Stomach (tissue), 9 donors: Measurements from ENCODE around the gene CAPN14. TPM values are rescaled to one million over a fixed set of nuclear protein-coding genes. Genes with fewer than 3 reads are reported as not detected.
A peak's percentile ranks its signal among the peaks of the same experiment; 100 is the strongest.

Experiments
- DNase-seq, 2 donors: peaks; one replicate each; pipeline versions ENCODE4 v3.0.0 to v3.0.0-alpha.2; 2013 to 2019
- H3K27ac ChIP-seq, 5 donors: fragments of 200-600 bp in 4 of 5; sonication (generic) in 4 of 5; one replicate each; pipeline ENCODE4 v1.5.1; 2013 to 2019; ENCODE audit warnings: mild to moderate bottlenecking in 1 of 5, moderate library complexity in 1 of 5
- H3K27me3 ChIP-seq, 3 donors: fragments of 200-600 bp; sonication (generic); one replicate each; pipeline ENCODE4 v1.5.1; 2017 to 2019; ENCODE audit warnings: mixed run types in 1 of 3
- H3K36me3 ChIP-seq, 4 donors: fragments of 200-600 bp; sonication (generic); 1 replicate in 3 of 4; 2 replicates in 1 of 4; pipeline ENCODE4 v1.5.1; 2016 to 2019
- H3K4me1 ChIP-seq, 4 donors: fragments of 200-600 bp; sonication (generic); one replicate each; pipeline ENCODE4 v1.5.1; 2016 to 2019
- H3K4me3 ChIP-seq, 4 donors: fragments of 200-600 bp; sonication (generic) in 3 of 4; one replicate each; pipeline ENCODE4 v1.5.1; 2016 to 2019; ENCODE audit warnings: mild to moderate bottlenecking in 1 of 4
- H3K9me3 ChIP-seq, 4 donors: fragments of 200-600 bp; sonication (generic); one replicate each; pipeline ENCODE4 v1.5.1; 2016 to 2019
- CTCF ChIP-seq, 7 experiments: fragments of 450-650 bp in 4 of 7; fragments of 200-600 bp in 3 of 7; sonication (generic) in 3 of 7; IDR thresholded peaks; one replicate each; pipeline ENCODE4 v1.5.1; 2016 to 2019; ENCODE audit warnings: antibody characterized with exemption in 7 of 7, control low read depth in 2 of 7, mild to moderate bottlenecking in 1 of 7
- EP300 ChIP-seq: sonication (generic); formaldehyde crosslinking; IDR thresholded peaks from one replicate; pipeline ENCODE4 v1.6.1; 2017; ENCODE audit warnings: antibody characterized with exemption
- POLR2A ChIP-seq, 4 donors: fragments of 450-650 bp; IDR thresholded peaks; one replicate each; pipeline ENCODE4 v1.6.1; 2016; ENCODE audit warnings: antibody characterized with exemption in 4 of 4, control low read depth in 2 of 4, mild to moderate bottlenecking in 1 of 4, moderate library complexity in 1 of 4
- POLR2AphosphoS5 ChIP-seq, 3 donors: sonication (generic); formaldehyde crosslinking; IDR thresholded peaks; one replicate each; pipeline ENCODE4 v1.6.1; 2016; ENCODE audit warnings: antibody characterized with exemption in 3 of 3
- WGBS, 5 donors: extraction: QIAGEN DNeasy Blood & Tissue Kit in 3 of 5; methylation state at CpG; one replicate each; pipeline versions ENCODE4 v1.1.5 to v1.1.7; 2013 to 2018; 5-methylcytosine and 5-hydroxymethylcytosine counted together
- intact Hi-C: fragments of 100-400 bp; cut with DNase I; formaldehyde crosslinking; loops from one replicate; pipeline ENCODE4 v1.15.1; 2023; ENCODE audit warnings: low total_unique reads
- polyA plus RNA-seq, 3 donors: library from polyadenylated mRNA; stranded (reverse); fragments of 200-250 nt; gene quantifications; one replicate each; pipeline ENCODE4 v1.2.3, GENCODE V29; 2013
- total RNA-seq, 5 donors: library from RNA; depleted of rRNA; stranded (reverse); fragments of >200 nt; gene quantifications; one replicate each; pipeline versions ENCODE4 v1.1.0 to v1.2.3, GENCODE V29; 2014 to 2016
- donor health status: healthy with polysubstance abuse.
- donor health status: Bipolar disorder and iron deficiency.
- donor health status: healthy.

Gene CAPN14
- total and polyA plus RNA-seq, 8 donors, result 0.06 to 66.0 (median 1.3) TPM; not detected in 5

DNA sequence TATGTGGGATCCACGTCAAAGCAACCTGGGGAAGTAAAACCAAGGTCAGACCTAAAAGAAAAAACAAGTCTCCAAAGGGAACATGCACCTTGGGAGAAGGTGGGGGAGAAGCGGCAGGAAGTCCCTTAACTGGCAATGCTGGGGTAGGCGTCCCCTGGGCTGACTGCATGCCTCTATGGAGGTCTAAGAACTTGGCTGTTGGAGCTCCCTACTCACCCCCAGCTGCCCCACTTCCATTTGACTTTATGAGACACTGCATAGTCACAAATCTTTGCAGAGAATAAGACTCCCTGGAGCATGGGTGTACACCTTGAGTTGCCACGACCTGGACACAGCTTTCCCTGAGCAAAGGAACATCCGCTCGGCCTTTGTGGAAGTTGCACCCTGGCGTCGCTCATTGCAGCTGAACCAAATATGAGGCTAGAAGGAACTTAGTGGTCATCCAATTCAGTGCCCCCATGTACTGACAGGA, 2.8 kb downstream of the CAPN14 start:
- 88 to 92% (median 91%) methylated on average over 8 of the region's 8 CpGs for WGBS, 5 donors
- peaks cover 0 to 5% (median 0%) of the 10 kb centered on the region in 3 donors for H3K27me3 ChIP-seq
- H3K4me1 ChIP-seq, result peaks cover 0 to 3% (median 0%) of the 10 kb centered on the region in 4 donors
- no peak overlapping the region for H3K27ac ChIP-seq
- H3K4me3 ChIP-seq, result no peak overlapping the region
- DNase-seq, result no peak
- TF ChIP-seq POLR2AphosphoS5 (IDR thresholded peaks at IDR 0.05), result no peak
- no peak for TF ChIP-seq POLR2A (IDR thresholded peaks at IDR 0.05)
- TF ChIP-seq CTCF (IDR thresholded peaks at IDR 0.05), result no peak
- no peak for TF ChIP-seq EP300
- no peaks in the 10 kb centered on the region for H3K36me3 ChIP-seq
- intact Hi-C loops, result no loop called here
- H3K9me3 ChIP-seq, result no peaks in the 10 kb centered on the region

DNA sequence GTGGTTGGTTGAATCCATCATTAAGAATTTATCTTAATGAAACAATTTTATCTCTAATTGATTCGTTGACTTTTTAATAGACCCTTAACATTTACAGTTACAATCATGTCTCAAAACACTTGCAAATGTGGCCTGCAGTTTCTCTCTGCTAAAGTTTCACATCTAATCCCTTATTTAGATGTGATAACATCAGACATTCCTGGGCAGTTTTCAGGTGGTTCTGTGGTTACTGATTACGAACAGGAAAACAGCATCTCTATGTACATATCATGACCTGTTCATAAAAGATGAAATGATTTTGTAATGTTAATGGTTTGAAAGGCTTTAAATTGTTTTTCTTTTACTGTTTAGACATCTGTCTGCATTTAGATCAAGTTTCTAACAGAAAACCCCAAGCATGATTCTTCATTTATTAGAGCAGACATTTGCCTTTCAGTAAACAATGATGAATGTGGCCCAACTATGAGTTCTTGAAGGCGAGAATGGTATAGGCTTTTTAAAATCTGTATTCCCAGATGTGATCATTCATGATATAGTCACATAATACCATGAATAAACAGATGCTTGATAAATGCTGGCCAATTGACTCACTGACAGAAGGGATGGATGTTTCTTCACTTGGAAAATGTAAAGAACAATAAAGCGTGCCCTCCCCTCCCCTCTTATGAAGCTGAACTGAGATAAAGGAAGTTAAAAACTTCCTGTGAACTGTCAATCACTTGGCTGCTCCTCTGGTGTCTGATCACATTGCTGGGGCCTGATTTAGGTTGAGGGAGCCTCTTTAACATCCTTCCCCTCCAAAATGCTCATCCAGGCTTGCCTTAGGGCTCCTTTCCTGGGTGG, 3.5 kb downstream of the CAPN14 start:
- Histone ChIP-seq H3K4me1 (no peaks in the 10 kb centered on the region), H3K27ac (no peak overlapping the region), H3K27me3 (no peaks in the 10 kb centered on the region), H3K4me3 (no peak overlapping the region), H3K36me3 (no peaks in the 10 kb centered on the region), H3K9me3 (no peaks in the 10 kb centered on the region)
- TF ChIP-seq EP300, result no peak
- no peak for TF ChIP-seq CTCF (IDR thresholded peaks at IDR 0.05)
- no peak for TF ChIP-seq POLR2AphosphoS5 (IDR thresholded peaks at IDR 0.05)
- no peak for TF ChIP-seq POLR2A (IDR thresholded peaks at IDR 0.05)
- DNase-seq, result no peak
- WGBS, 5 donors, result 6 to 59% (median 13%) methylated on average over 4 of the region's 4 CpGs
- intact Hi-C loops, result no loop called here

DNA sequence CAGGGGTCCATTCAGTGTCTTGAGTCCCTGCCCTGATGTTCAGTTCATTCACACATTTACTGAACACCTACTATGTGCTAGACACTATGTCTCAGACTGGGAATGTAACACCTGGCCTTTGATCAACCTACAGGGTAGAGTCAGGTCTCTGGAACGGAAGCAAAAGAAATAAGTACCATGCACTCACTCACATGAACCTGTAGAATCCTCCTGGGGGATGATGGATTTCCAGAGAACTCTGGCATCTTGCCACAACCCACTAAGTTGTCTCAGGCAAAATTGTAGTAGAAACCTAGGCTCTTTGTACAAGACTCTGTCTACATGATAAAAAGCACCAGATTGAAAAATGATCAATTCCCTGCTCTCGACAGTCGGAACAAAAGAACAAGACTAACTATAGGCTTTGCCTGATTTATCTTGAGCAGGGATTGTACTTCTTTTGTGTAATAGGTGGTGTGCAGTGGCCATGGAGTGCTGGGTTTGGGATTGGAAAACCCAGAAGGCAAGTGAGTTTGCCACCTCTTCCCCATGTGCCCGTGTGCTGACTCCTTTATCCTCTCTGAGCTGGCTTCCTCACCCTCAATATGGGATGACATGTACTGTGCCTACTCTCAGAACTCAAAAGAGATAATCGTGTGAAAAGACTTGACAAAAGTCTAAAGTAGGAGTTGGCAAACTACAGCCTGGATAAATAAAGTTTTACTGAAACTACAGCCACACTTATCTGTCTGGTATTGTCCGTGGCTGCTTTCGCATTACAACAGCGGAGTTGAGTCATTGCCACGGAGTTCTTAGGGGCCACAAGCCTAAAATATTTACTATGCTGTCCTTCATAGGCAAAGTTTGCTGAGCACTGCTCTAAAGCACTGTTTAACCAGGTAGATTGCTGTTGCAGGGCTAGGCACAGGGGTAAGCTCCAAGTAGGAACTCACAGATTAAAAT, 4.4 kb downstream of the CAPN14 start:
- no peaks in the 10 kb centered on the region for H3K27me3 ChIP-seq
- peak in 1 of 2 donors; percentile 29 for DNase-seq
- TF ChIP-seq CTCF (IDR thresholded peaks at IDR 0.05) (no peak), POLR2A (IDR thresholded peaks at IDR 0.05) (no peak), EP300 (no peak), POLR2AphosphoS5 (IDR thresholded peaks at IDR 0.05) (no peak)
- no peak overlapping the region for H3K27ac ChIP-seq
- intact Hi-C loops, result no loop called here
- H3K4me1 ChIP-seq, result no peaks in the 10 kb centered on the region
- no peaks in the 10 kb centered on the region for H3K36me3 ChIP-seq
- H3K4me3 ChIP-seq, result no peak overlapping the region
- WGBS, 5 donors, result 47 to 68% (median 59%) methylated on average over 9 of the region's 9 CpGs
- no peaks in the 10 kb centered on the region for H3K9me3 ChIP-seq

GRCh38 chr2:31208240-31208639, 9.1 kb downstream of the CAPN14 start:
- Histone ChIP-seq H3K36me3 (no peaks in the 10 kb centered on the region), H3K27ac (no peak overlapping the region), H3K4me1 (no peaks in the 10 kb centered on the region), H3K27me3 (no peaks in the 10 kb centered on the region), H3K9me3 (no peaks in the 10 kb centered on the region), H3K4me3 (no peak overlapping the region)
- DNase-seq, result no peak
- intact Hi-C loops, result no loop called here
- TF ChIP-seq CTCF (IDR thresholded peaks at IDR 0.05) (no peak), POLR2AphosphoS5 (IDR thresholded peaks at IDR 0.05) (no peak), POLR2A (IDR thresholded peaks at IDR 0.05) (no peak), EP300 (no peak)
- 89 to 100% (median 95%) methylated on average over 1 of the region's 1 CpG for WGBS, 5 donors
